Measurements from ENCODE around the gene CLIC1.

The CLIC1 gene

GRCh38 chr6:31737991-31738979 is 2.0 kb upstream of the CLIC1 start:
- peak; percentile 83 for DNase-seq

DNA sequence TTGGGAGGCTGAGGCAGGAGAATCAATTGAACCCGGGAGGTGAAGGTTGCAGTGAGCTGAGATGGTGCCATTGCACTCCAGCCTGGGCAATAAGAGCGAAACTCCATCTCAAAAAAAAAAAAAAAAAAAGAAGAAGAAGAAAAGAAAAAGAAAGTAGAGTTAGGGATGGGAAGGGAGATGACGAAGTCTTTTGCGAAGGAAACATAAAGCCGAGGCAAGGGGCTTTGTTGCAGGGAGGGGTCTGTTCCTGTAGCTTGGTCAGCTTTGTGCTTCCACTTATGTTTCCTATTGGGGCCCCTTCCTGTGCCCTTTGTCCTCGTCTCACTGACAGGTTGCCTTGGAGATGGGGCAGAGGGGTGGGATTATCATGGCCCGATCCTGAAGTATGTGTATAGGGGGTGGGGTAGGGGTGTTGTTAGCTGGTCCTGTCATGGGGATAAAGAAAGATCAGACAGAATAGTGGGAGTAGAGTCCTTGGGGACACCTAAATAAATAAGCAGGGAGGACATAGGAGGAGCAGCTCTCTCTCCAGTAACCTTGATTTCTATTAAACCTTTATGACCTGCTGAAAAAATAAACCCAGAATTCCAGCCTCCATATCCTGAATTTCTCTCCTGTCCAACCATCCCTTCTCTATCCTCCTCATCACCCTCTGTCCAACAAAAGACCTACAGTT is 1.1 kb upstream of the CLIC1 start:
- peak; percentile 50 for DNase-seq

- no peak for DNase-seq
Measured at GRCh38 chr6:31736768-31737314, 511 bp upstream of the CLIC1 start.

DNA sequence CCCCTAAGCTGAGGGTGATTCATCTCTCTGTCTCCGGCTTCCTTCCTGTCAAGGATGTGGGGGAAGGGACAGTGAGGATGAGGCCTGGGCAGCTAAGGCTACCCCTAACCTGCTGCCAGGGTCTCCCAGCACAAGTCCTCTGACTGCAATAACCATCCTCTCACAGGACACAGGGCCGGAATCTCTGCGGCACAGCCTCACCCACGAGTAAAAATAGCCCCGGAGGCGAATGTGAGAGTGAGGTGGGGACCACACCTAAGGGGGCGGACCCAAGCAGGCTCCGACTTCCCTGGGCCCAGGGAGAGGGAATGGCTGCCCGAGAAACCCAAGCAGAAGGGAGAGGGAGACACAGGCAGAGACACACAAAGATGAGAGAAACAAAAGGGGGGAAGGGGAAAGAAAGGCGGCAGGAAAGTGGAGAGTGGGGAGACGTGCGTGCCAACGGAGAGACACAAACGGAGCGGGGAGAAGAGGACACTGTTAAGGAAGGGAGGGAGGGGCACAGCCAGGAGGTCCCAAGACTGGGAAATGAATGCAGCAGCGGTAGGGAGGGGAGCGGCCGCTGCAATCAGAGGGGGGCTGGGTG is 1.4 kb downstream of the CLIC1 start:
- peak; percentile 67 for DNase-seq

GRCh38 chr6:31734247-31734820 is 2.0 kb downstream of the CLIC1 start:
- DNase-seq = no peak

DNA sequence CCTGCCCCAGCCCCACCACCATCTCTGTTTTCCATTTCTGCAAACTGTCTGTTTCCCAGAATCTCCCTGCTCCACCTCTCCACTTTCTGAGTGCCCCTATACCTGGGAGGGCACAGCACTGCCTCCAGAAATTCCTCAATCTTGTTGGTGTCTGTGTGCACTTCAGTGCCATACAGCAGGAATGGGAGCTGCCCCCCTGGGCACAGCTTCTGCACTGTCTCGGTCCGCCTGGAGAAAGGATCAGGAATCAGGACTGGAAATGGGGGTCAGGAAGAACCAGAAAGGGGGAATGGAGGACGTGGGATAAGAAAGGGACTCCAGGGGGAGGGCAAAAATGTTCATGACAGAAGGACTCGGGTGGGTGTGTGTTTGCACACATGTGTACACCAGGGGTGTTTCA is 2.6 kb downstream of the CLIC1 start:
- DNase-seq = no peak

GRCh38 chr6:31732029-31732428 is 4.3 kb downstream of the CLIC1 start:
- no peak for DNase-seq

- DNase-seq = no peak
Measured at GRCh38 chr6:31730631-31731086, 5.7 kb downstream of the CLIC1 start.

- peak; percentile 96 for DNase-seq
Measured at GRCh38 chr6:31729979-31730630, 6.2 kb downstream of the CLIC1 start.

DNA sequence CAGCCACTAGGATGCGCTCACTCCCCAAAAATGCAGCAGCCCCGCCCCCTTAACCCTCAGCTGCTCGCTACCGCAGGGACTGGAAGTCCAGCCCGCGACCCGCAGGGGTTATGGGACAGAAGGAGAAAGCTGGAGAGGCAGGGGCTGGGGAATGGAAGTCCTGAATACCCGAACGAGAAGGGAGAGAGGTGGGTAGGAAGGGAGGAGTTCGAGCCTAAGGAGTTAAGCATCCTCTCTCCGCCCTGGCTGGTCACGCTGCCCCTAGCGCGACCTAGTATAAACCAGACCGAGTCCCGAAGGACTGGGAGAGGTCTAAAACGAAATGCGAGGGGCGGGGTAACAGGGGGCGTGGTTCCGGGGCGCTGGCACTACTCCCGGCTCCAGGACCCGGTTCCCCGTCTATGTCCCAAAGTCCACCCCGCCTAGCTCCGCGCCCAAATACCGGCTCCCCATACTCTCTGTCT is 6.8 kb downstream of the CLIC1 start:
- peak; percentile 94 for DNase-seq

GRCh38 chr6:31728767-31729514 is 7.4 kb downstream of the CLIC1 start, which contains the start of gene DDAH2:
Gene DDAH2 (minus strand): TSS chr6:31729299. CDS start chr6:31729161, 138 bp downstream.
- DNase-seq = no peak

- no peak for DNase-seq
Measured at GRCh38 chr6:31727717-31728671, 8.3 kb downstream of the CLIC1 start.

DNA sequence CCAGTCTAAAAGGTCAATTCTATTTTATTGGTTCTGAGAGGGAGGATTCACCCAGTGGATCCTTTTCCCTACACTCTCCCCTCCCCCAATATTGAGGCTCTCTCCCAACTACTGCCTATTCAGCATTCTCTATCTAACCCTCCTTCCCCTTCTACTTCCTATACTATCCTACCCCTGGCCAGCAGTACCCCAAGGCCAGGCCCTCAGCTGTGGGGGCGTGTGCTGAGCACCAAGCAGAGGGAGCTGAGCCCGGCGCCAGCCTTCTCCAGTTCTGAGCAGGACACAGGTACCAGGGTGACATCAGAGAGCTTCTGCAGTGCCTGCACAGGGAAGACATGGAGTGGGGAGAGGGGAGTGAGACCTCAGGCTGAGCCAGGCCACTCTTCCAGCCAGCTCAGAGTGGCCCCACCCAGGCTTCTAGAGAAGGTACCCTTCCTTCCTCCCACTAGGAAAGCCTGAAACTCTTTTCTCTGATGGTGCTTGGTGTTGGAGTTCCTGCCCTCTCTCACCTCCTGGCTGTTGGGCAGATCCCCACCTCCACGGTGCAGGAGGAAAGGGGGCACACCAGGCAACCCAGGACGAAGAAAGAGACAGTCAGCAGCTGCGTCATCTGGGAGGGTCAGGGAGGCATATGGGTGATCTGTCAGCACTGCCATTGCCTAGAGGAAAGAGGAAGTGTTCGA is 9.2 kb downstream of the CLIC1 start:
- DNase-seq = no peak

GRCh38 chr6:31725502-31726350 is 10.6 kb downstream of the CLIC1 start:
- DNase-seq = no peak

GRCh38 chr6:31723980-31724691 is 12.2 kb downstream of the CLIC1 start:
- DNase-seq = no peak

- no peak for DNase-seq
Measured at GRCh38 chr6:31723245-31723979, 12.9 kb downstream of the CLIC1 start, which contains the start of gene MPIG6B. Gene MPIG6B (plus strand): TSS chr6:31723373. CDS start chr6:31723384, 11 bp downstream.

DNA sequence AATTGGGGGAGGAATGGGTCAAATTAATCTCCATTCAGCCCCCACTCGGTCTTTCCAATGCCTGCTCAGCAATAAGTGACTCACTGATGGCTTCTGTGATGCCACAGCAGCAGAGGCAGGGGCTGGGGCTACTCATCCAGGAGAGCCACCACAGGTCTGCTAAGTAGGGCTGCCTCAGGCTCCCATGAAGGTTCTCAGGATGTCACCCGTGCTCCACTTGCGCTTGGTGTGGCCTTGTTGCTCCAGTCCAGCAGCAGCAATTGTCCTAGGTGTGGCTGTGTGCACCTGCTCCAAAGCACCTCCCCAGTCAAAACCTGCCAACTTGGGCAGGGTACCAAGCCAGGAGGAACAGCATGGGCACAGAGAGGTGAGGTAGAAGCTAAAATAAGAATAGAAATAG is 14.2 kb downstream of the CLIC1 start:
- no peak for DNase-seq

All from femur (tissue), 1 donor.